IMR-90 (cell line): ENCODE data around the gene RNF144A. TPM values are rescaled to one million over a fixed set of nuclear protein-coding genes. Genes with fewer than 3 reads are reported as not detected.

ENCODE experiments used
- ATAC-seq: fragments of 200-7000 bp; cut with Tn5 transposase; 2 replicates; pipeline ENCODE4 v1.9.1; 2020; ENCODE audit warnings: low read depth, mild to moderate bottlenecking, moderate library complexity
- BruUV-seq: library from RNA; stranded (reverse); fragments of 400-500 nt; replicated peaks from 2 replicates; lab custom pipeline; 2021; lab: Mats Ljungman, UMichigan
- CTCF ChIA-PET: fragments of 300-600 bp; formaldehyde crosslinking; extraction: SDS; loops from one replicate; lab custom pipeline; 2021; ENCODE audit warnings: antibody characterized with exemption; lab: Yijun Ruan, JAX
- POLR2A ChIA-PET: fragments of 300-600 bp; sonication (Branson Sonifier 250); formaldehyde crosslinking; loops from one replicate; lab custom pipeline; 2022; ENCODE audit warnings: antibody characterized with exemption; ENCODE audit not compliant: unreplicated experiment; lab: Charles Lee
- DNase-seq: peaks from one replicate; pipeline ENCODE4 v3.0.0; 2013
- H2AFZ ChIP-seq: replicated peaks from 2 replicates; pipeline ENCODE3; 2013; ENCODE audit warnings: low read length, mild to moderate bottlenecking; ENCODE audit not compliant: poor library complexity
- H2AK5ac ChIP-seq: 2 replicates; pipeline ENCODE4 v1.6.1; 2013; ENCODE audit warnings: low read depth, low read length, inconsistent platforms
- H2AK9ac ChIP-seq: replicated peaks from 2 replicates; pipeline ENCODE3; 2013; ENCODE audit warnings: mild to moderate bottlenecking, low read depth, low read length, moderate library complexity; ENCODE audit not compliant: poor library complexity
- H2BK120ac ChIP-seq: 2 replicates; pipeline ENCODE4 v1.6.1; 2013; ENCODE audit warnings: low read depth, low read length, inconsistent platforms
- H2BK15ac ChIP-seq: 3 replicates; pipeline ENCODE4 v1.6.1; 2013; ENCODE audit warnings: low read depth, low read length, inconsistent platforms
- H2BK20ac ChIP-seq: 2 replicates; pipeline ENCODE4 v1.6.1; 2013; ENCODE audit warnings: low read depth, mild to moderate bottlenecking, inconsistent platforms, low read length, moderate library complexity
- H2BK5ac ChIP-seq: 2 replicates; pipeline ENCODE4 v1.6.1; 2013; ENCODE audit warnings: mild to moderate bottlenecking, low read depth, low read length, inconsistent platforms; ENCODE audit not compliant: poor library complexity, severe bottlenecking
- H3K14ac ChIP-seq: replicated peaks from 2 replicates; pipeline ENCODE4 v1.6.1; 2013; ENCODE audit warnings: low read depth, low read length, inconsistent platforms
- H3K18ac ChIP-seq: 2 replicates; pipeline ENCODE4 v1.6.1; 2013; ENCODE audit warnings: low read depth, low read length, control low read depth
- H3K23ac ChIP-seq: 2 replicates; pipeline ENCODE4 v1.6.1; 2013; ENCODE audit warnings: low read depth, low read length, inconsistent platforms
- H3K27ac ChIP-seq: 2 replicates; pipeline ENCODE4 v1.5.1; 2013; ENCODE audit warnings: mild to moderate bottlenecking, control low read depth, low read length; ENCODE audit not compliant: insufficient read depth
- H3K27me3 ChIP-seq: 2 replicates; pipeline ENCODE4 v1.6.1; 2013; ENCODE audit warnings: low read length; ENCODE audit not compliant: control insufficient read depth, insufficient read depth
- H3K36me3 ChIP-seq: 2 replicates; pipeline ENCODE4 v1.6.1; 2013; ENCODE audit warnings: low read length, mixed read lengths; ENCODE audit not compliant: control insufficient read depth, insufficient read depth
- H3K4ac ChIP-seq: 2 replicates; pipeline ENCODE4 v1.6.1; 2013; ENCODE audit warnings: low read depth, low read length, inconsistent platforms
- H3K4me1 ChIP-seq: 2 replicates; pipeline ENCODE4 v1.6.1; 2013; ENCODE audit warnings: low read length, mixed read lengths; ENCODE audit not compliant: control insufficient read depth, insufficient read depth
- H3K4me2 ChIP-seq: 2 replicates; pipeline ENCODE4 v1.6.1; 2013; ENCODE audit warnings: low read depth, mild to moderate bottlenecking, control low read depth, low read length, moderate library complexity
- H3K4me3 ChIP-seq: 2 replicates; pipeline ENCODE4 v1.5.1; 2013; ENCODE audit warnings: low read depth, mild to moderate bottlenecking, control low read depth, low read length, moderate library complexity; ENCODE audit not compliant: insufficient read depth
- H3K56ac ChIP-seq: 2 replicates; pipeline ENCODE4 v1.6.1; 2013; ENCODE audit warnings: low read length, inconsistent platforms; ENCODE audit not compliant: insufficient read depth; ENCODE audit errors: extremely low read depth
- H3K79me1 ChIP-seq, 2 experiments: 2 replicates each; pipeline ENCODE4 v1.6.1; 2013; ENCODE audit warnings: low read length in 2 of 2, inconsistent platforms in 1 of 2, low read depth in 1 of 2
- H3K9ac ChIP-seq: 2 replicates; pipeline ENCODE4 v1.6.1; 2013; ENCODE audit warnings: low read depth, low read length, control low read depth
- H3K9me1 ChIP-seq: 2 replicates; pipeline ENCODE4 v1.6.1; 2013; ENCODE audit warnings: low read length, inconsistent platforms; ENCODE audit not compliant: insufficient read depth
- H3K9me3 ChIP-seq: 2 replicates; pipeline ENCODE4 v1.6.1; 2013; ENCODE audit warnings: low read length; ENCODE audit not compliant: control insufficient read depth, insufficient read depth
- H4K20me1 ChIP-seq: 2 replicates; pipeline ENCODE4 v1.6.1; 2013; ENCODE audit warnings: low read length, inconsistent platforms; ENCODE audit not compliant: insufficient read depth
- H4K5ac ChIP-seq: 2 replicates; pipeline ENCODE4 v1.6.1; 2013; ENCODE audit warnings: mild to moderate bottlenecking, low read depth, low read length, control low read depth
- H4K8ac ChIP-seq, 2 experiments: 2 replicates each; pipeline ENCODE4 v1.6.1; 2013; ENCODE audit warnings: low read depth in 2 of 2, low read length in 2 of 2, control low read depth in 1 of 2, inconsistent platforms in 1 of 2
- H4K91ac ChIP-seq: 2 replicates; pipeline ENCODE4 v1.6.1; 2013; ENCODE audit warnings: low read depth, low read length, inconsistent platforms; ENCODE audit not compliant: insufficient read depth
- BHLHE40 ChIP-seq: fragments of 150-350 bp; IDR thresholded peaks from 2 replicates; pipeline ENCODE4 v1.6.1; 2016; ENCODE audit warnings: mild to moderate bottlenecking, low read depth, low read length
- CEBPB ChIP-seq: IDR thresholded peaks from 2 replicates; pipeline ENCODE4 v1.6.1; 2012; ENCODE audit warnings: low read depth, low read length, improper control_type of control experiment
- CHD1 ChIP-seq: IDR thresholded peaks from 2 replicates; pipeline ENCODE4 v1.6.1; 2012; ENCODE audit warnings: low read depth, low read length, improper control_type of control experiment
- CTCF ChIP-seq: conservative IDR thresholded peaks from 2 replicates; pipeline ENCODE4 v1.5.1; 2012; ENCODE audit warnings: mild to moderate bottlenecking, low read depth, low read length, improper control_type of control experiment
- ELK1 ChIP-seq: fragments of 150-350 bp; IDR thresholded peaks from 2 replicates; pipeline ENCODE4 v1.6.1; 2016; ENCODE audit warnings: low read depth, mild to moderate bottlenecking, low read length, moderate library complexity, borderline replicate concordance
- FOS ChIP-seq: fragments of 150-350 bp; IDR thresholded peaks from 2 replicates; pipeline ENCODE4 v1.6.1; 2016; ENCODE audit warnings: low read depth, low read length
- MAFK ChIP-seq: IDR thresholded peaks from 2 replicates; pipeline ENCODE4 v1.6.1; 2012; ENCODE audit warnings: low read depth, low read length, improper control_type of control experiment
- MAZ ChIP-seq: IDR thresholded peaks from 2 replicates; pipeline ENCODE4 v1.6.1; 2012; ENCODE audit warnings: low read depth, mild to moderate bottlenecking, low read length, improper control_type of control experiment, moderate library complexity, borderline replicate concordance
- MXI1 ChIP-seq: IDR thresholded peaks from 2 replicates; pipeline ENCODE4 v1.6.1; 2012; ENCODE audit warnings: low read depth, mild to moderate bottlenecking, low read length, moderate library complexity, borderline replicate concordance
- NFE2L2 ChIP-seq: fragments of 150-350 bp; IDR thresholded peaks from 2 replicates; pipeline ENCODE4 v1.6.1; 2016; ENCODE audit warnings: low read depth, mild to moderate bottlenecking, low read length
- POLR2A ChIP-seq: IDR thresholded peaks from 2 replicates; pipeline ENCODE4 v1.6.1; 2012; ENCODE audit warnings: mild to moderate bottlenecking, low read depth, low read length
- RAD21 ChIP-seq: IDR thresholded peaks from 2 replicates; pipeline ENCODE4 v1.6.1; 2012; ENCODE audit warnings: low read length, improper control_type of control experiment
- RCOR1 ChIP-seq: IDR thresholded peaks from 2 replicates; pipeline ENCODE4 v1.6.1; 2012; ENCODE audit warnings: mild to moderate bottlenecking, low read length, improper control_type of control experiment; ENCODE audit not compliant: insufficient replicate concordance
- RFX5 ChIP-seq: IDR thresholded peaks from 2 replicates; pipeline ENCODE4 v1.8.0; 2012; ENCODE audit warnings: low read depth, mild to moderate bottlenecking, low read length, moderate library complexity
- SMC3 ChIP-seq: fragments of 150-350 bp; IDR thresholded peaks from 2 replicates; pipeline ENCODE4 v1.6.1; 2016; ENCODE audit warnings: low read depth, mild to moderate bottlenecking, antibody characterized with exemption, low read length, moderate library complexity
- USF2 ChIP-seq: fragments of 150-350 bp; IDR thresholded peaks from 2 replicates; pipeline ENCODE4 v1.6.1; 2017; ENCODE audit warnings: mild to moderate bottlenecking, antibody characterized with exemption, low read length, low read depth
- WGBS, 2 experiments: methylation state at CpG; one replicate each; pipeline versions ENCODE4 v1.1.5 to v1.1.7; 2013; ENCODE audit warnings: missing lambda C conversion rate in 2 of 2; ENCODE audit not compliant: insufficient read length in 1 of 2; ENCODE audit errors: extremely low coverage in 2 of 2; 5-methylcytosine and 5-hydroxymethylcytosine counted together
- dilution Hi-C: fragments of 300-500 bp; cut with HindIII; formaldehyde crosslinking; loops from one replicate; pipeline ENCODE4 v1.14.3; 2018; ENCODE audit warnings: low sequenced_read_pairs; ENCODE audit not compliant: unreplicated experiment
- in situ Hi-C: fragments of 300-500 bp; cut with MboI; formaldehyde crosslinking; loops from 3 replicates; pipeline ENCODE4 v1.14.3; 2019; ENCODE audit warnings: low sequenced_read_pairs, inconsistent platforms, mixed read lengths
- intact Hi-C: fragments of 100-400 bp; cut with micrococcal nuclease; formaldehyde crosslinking; loops from 2 replicates; pipeline ENCODE4 v1.10.0; 2022
- polyA plus RNA-seq, 3 experiments: library from polyadenylated mRNA; depleted of rRNA; stranded (reverse); fragments of >200 nt; gene quantifications; 2 replicates each; pipeline ENCODE4 v1.2.3, GENCODE V29; 2012; ENCODE audit warnings: low replicate concordance in 1 of 3
- total RNA-seq: library from RNA; depleted of rRNA; stranded (reverse); fragments of >200 nt; gene quantifications from 2 replicates; pipeline ENCODE4 v1.2.3, GENCODE V29; 2012

RNF144A gene
- total and polyA plus RNA-seq, 2 of the 4 experiments (the other 2 are of a cell fraction), result 0.18 to 0.26 TPM

GRCh38 chr2:6876309-6876708, 40.9 kb upstream of the RNF144A start:
- ATAC-seq, result no peak
- Histone ChIP-seq H2AFZ (no peak overlapping the region), H4K91ac (no peak overlapping the region), H2BK20ac (no peak overlapping the region), H3K56ac (no peak overlapping the region), H3K36me3 (no peaks in the 10 kb centered on the region), H3K14ac (no peak overlapping the region), H2BK5ac (no peak overlapping the region), H3K79me1 (no peaks in the 10 kb centered on the region), H3K4me3 (no peak overlapping the region), H4K5ac (no peak overlapping the region), H4K8ac (no peak overlapping the region), H2BK120ac (no peak overlapping the region), H3K27ac (no peak overlapping the region), H3K9me1 (no peaks in the 10 kb centered on the region), H3K4me1 (no peaks in the 10 kb centered on the region), H3K23ac (no peak overlapping the region), H4K20me1 (no peaks in the 10 kb centered on the region), H2AK5ac (no peak overlapping the region), H3K9ac (no peak overlapping the region), H3K4ac (no peak overlapping the region), H2AK9ac (no peak overlapping the region), H3K27me3 (no peaks in the 10 kb centered on the region), H3K9me3 (no peaks in the 10 kb centered on the region), H3K18ac (no peak overlapping the region), H2BK15ac (no peak overlapping the region), H3K4me2 (no peak overlapping the region)
- POLR2A ChIA-PET, result no interaction called here
- no TSS peak for BruUV-seq
- intact Hi-C loops, result no loop called here
- DNase-seq, result no peak
- no peak for TF ChIP-seq NFE2L2
- no peak for TF ChIP-seq ELK1
- no peak for TF ChIP-seq SMC3
- no peak for TF ChIP-seq BHLHE40
- TF ChIP-seq CEBPB, result no peak
- TF ChIP-seq FOS, result no peak
- no peak for TF ChIP-seq RAD21
- TF ChIP-seq POLR2A, result no peak
- TF ChIP-seq RCOR1, result no peak
- TF ChIP-seq RFX5, result no peak
- TF ChIP-seq MAZ, result no peak
- TF ChIP-seq USF2, result no peak
- no peak for TF ChIP-seq CTCF
- TF ChIP-seq MAFK, result no peak
- TF ChIP-seq MXI1, result no peak
- TF ChIP-seq CHD1, result no peak
- dilution Hi-C loops, result no loop called here
- in situ Hi-C loops, result no loop called here
- WGBS, 2 experiments, result no CpG with 5 or more reads among the region's 1 CpG
- CTCF ChIA-PET, result no interaction called here
